Lower leg skin (tissue), 4 donors: ENCODE results near the gene SETD4. TPM values are rescaled to one million over a fixed set of nuclear protein-coding genes. Genes with fewer than 3 reads are reported as not detected.
"Not testable (repeated sequence)": the region's sequence is repeated elsewhere in the genome, so short reads cannot be mapped to it uniquely, and the experiment has no call there.

ENCODE experiments used
- DNase-seq, 2 donors: peaks; one replicate each; pipeline ENCODE4 v3.0.0-alpha.2; 2019; ENCODE audit warnings: low spot score in 2 of 2
- H3K4me3 ChIP-seq: fragments of 200-600 bp; sonication (generic); 2 replicates; pipeline ENCODE4 v1.5.1; 2017; ENCODE audit warnings: mild to moderate bottlenecking, low read depth; ENCODE audit not compliant: poor library complexity, severe bottlenecking
- POLR2A ChIP-seq, 2 donors: fragments of 450-650 bp; IDR thresholded peaks; one replicate each; pipeline ENCODE4 v1.6.1; 2016 to 2017; ENCODE audit warnings: antibody characterized with exemption in 2 of 2, mild to moderate bottlenecking in 1 of 2, moderate library complexity in 1 of 2
- WGBS, 2 donors: methylation state at CpG; one replicate each; pipeline ENCODE4 v1.1.5; 2018; 5-methylcytosine and 5-hydroxymethylcytosine counted together
- intact Hi-C: fragments of 100-400 bp; cut with DNase I; formaldehyde crosslinking; loops from one replicate; pipeline ENCODE4 v1.15.0; 2023; ENCODE audit warnings: low total_unique reads
- total RNA-seq, 4 donors: library from RNA; depleted of rRNA; stranded (reverse); fragments of >200 nt; gene quantifications; one replicate each; pipeline ENCODE4 v1.1.0, GENCODE V29; 2016
- TF ChIP-seq, protein P1 (sequence below), 3 donors: fragments of 450-650 bp; IDR thresholded peaks; one replicate each; pipeline ENCODE4 v1.5.1; 2016; ENCODE audit warnings: antibody characterized with exemption in 3 of 3, mild to moderate bottlenecking in 3 of 3, moderate library complexity in 2 of 3

Gene SETD4
- total RNA-seq, 4 donors from 2014 or later = 21.1 to 41.6 (median 30.1) TPM

GRCh38 chr21:36100971-36101641 lies 40.8 kb upstream of the SETD4 start:
- H3K4me3 ChIP-seq = no peak overlapping the region
- no peak for TF ChIP-seq POLR2A (IDR thresholded peaks at IDR 0.05)
- TF ChIP-seq, protein P1, sequence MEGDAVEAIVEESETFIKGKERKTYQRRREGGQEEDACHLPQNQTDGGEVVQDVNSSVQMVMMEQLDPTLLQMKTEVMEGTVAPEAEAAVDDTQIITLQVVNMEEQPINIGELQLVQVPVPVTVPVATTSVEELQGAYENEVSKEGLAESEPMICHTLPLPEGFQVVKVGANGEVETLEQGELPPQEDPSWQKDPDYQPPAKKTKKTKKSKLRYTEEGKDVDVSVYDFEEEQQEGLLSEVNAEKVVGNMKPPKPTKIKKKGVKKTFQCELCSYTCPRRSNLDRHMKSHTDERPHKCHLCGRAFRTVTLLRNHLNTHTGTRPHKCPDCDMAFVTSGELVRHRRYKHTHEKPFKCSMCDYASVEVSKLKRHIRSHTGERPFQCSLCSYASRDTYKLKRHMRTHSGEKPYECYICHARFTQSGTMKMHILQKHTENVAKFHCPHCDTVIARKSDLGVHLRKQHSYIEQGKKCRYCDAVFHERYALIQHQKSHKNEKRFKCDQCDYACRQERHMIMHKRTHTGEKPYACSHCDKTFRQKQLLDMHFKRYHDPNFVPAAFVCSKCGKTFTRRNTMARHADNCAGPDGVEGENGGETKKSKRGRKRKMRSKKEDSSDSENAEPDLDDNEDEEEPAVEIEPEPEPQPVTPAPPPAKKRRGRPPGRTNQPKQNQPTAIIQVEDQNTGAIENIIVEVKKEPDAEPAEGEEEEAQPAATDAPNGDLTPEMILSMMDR (IDR thresholded peaks at IDR 0.05) = no peak
- no peak for DNase-seq
- 43 to 44% methylated on average over 6 of the region's 6 CpGs for WGBS, 2 donors
- intact Hi-C loops = no loop called here

DNA sequence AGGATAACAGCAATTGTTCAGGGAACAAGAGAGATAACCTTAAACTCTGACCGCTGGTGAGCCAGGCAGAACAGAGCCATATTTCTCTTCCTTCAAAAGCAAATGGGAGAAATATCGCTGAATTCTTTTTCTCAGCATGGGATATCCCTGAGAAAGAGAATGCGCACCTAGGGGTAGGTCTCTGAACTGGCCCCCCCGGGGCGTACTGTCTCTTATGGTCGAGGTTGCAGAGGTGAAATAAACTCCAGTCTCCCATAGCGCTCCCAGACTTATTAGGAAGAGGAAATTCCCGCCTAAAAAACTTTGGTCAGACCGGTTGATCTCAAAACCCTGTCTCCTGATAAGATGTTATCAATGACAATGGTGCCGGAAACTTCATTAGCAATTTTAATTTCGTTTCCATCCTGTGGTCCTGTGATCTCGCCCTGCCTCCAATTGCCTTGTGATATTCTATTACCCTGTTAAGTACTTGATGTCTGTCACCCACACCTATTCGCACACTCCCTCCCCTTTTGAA lies 39.4 kb upstream of the SETD4 start:
- DNase-seq, intact Hi-C loops, H3K4me3 ChIP-seq: not testable (repeated sequence)
- WGBS, 2 donors = 57 to 59% methylated on average over 13 of the region's 13 CpGs

GRCh38 chr21:36099000-36099399 lies 38.7 kb upstream of the SETD4 start:
- no peak for TF ChIP-seq POLR2A (IDR thresholded peaks at IDR 0.05)
- TF ChIP-seq, protein P1 (IDR thresholded peaks at IDR 0.05) = no peak
- DNase-seq = no peak
- WGBS, 2 donors = 94 to 99% methylated on average over 3 of the region's 3 CpGs
- no peak overlapping the region for H3K4me3 ChIP-seq
- intact Hi-C loops = no loop called here

DNA sequence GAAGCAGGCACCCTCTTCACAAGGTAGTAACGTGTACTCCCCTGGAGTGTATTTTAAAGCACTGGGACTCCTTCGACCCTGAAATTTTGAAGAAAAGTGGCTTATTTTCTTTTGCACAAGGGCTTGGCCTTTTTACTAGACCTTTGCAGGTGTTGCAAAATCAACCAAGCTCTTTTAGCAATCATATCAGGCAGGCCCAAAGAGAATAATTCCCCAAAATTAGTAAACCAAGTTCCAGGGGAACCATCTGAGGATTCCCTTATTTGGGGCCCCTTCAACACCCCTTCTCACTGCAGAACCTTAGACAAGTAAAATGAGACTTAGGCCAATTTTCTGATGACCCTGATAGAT lies 37.8 kb upstream of the SETD4 start:
- TF ChIP-seq POLR2A (IDR thresholded peaks at IDR 0.05) = no peak
- TF ChIP-seq, protein P1 (IDR thresholded peaks at IDR 0.05) = no peak
- no peak overlapping the region for H3K4me3 ChIP-seq
- 42 to 49% methylated on average over 2 of the region's 2 CpGs for WGBS, 2 donors
- intact Hi-C loops = no loop called here
- no peak for DNase-seq

DNA sequence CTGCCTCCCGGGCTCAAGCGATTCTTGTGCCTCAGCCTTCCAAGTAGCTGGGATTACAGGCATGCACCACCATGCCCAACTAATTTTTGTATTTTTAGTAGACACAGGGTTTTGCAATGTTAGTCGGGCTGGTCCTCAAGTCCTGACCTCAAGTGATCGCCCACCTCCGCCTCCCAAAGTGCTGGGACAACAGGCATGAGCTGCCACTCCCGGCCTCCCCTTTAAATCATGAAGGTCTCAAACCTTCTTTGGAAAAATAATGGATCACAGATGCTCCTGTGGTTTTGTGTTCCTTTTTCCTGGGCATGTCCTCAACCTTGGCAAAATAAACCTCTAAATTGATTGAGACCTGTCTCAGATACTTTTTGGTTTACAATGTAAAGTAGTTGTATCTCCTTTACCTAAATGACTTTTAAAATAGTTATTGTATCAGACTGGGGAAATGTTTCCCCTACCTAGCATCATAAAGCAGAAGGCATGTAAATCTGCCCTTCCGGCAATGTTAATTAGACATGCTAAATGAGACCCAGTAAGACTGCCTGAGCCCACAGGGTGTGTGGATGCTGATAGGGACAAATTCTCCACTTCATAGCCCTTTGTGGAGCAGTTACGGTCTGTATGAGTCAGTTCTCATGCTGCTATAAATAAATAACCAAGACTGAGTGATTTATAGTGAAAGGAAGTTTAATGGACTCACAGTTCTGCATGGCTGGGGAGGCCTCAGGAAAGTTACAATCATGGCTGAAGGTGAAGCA lies 37.3 kb upstream of the SETD4 start:
- WGBS, 2 donors = 41 to 55% methylated on average over 8 of the region's 8 CpGs
- no peak overlapping the region for H3K4me3 ChIP-seq
- no peak for TF ChIP-seq POLR2A (IDR thresholded peaks at IDR 0.05)
- TF ChIP-seq, protein P1 (IDR thresholded peaks at IDR 0.05) = no peak
- intact Hi-C loops = no loop called here
- no peak for DNase-seq
